Measurements from ENCODE around the gene DEGS2.

DNA sequence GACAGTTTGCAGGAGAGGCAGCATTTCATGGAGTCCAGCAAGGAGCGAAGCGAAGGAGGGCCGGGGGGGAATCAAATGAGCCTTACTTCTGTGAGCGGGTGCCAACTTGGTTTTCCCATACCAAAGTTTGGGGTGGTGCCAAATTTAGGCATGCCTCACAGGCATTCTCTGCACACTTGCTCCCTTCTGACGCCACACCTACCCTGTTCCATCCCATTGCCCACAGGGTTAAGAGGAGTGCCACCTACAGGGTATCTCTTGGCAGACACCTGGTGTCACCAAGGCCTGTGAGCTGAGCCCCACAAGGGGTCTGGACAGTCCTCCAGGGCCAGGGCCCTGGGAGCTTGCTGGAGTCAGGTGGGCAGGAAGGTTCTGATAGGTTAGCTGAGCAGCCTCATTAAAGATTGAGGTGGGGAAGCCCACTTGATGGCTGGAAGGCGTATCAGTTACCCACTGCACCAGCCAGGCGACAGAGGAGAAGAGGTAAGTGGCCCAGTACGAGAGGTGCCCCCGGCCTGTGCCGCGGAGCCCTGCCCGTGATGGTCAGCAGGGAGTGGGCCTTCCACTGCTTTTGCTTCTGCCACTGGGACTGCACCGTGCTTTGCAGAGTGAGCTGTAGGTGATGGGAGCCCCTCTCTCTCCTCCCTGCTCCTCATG lies 45.2 kb downstream of the DEGS2 start:
- TF ChIP-seq CTCF (IDR thresholded peaks at IDR 0.05; ENCODE audit: low read depth, low read length) = no peak
- TF ChIP-seq POLR2A (IDR thresholded peaks at IDR 0.05; ENCODE audit: extremely low read depth, insufficient read length) = no peak
- TF ChIP-seq, protein P1, sequence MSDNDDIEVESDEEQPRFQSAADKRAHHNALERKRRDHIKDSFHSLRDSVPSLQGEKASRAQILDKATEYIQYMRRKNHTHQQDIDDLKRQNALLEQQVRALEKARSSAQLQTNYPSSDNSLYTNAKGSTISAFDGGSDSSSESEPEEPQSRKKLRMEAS (IDR thresholded peaks at IDR 0.05; ENCODE audit: low read depth, low read length) = no peak
